ENCODE results near the gene TSC1. TPM values are rescaled to one million over a fixed set of nuclear protein-coding genes. Genes with fewer than 3 reads are reported as not detected.

Gene TSC1
- total and polyA plus RNA-seq, 2 experiments from 2014 or later: 23.7 to 48.0 TPM

- Histone ChIP-seq H3K4me1 (ENCODE audit: insufficient read depth) (no peaks in the 10 kb centered on the region), H3K79me2 (replicated peaks; ENCODE audit: insufficient read depth) (no peaks in the 10 kb centered on the region), H3K4me3 (no peak overlapping the region), H3K9me2 (ENCODE audit: insufficient read depth) (no peaks in the 10 kb centered on the region; the same call in 1 of the 2 replicates), H3F3A (replicated peaks; ENCODE audit: low read depth) (no peaks in the 10 kb centered on the region), H2AFZ (no peak overlapping the region), H3K27me3 (ENCODE audit: insufficient read depth) (no peaks in the 10 kb centered on the region), H3K27ac (ENCODE audit: low read depth) (no peak overlapping the region), H3K36me3 (ENCODE audit: insufficient read depth) (no peaks in the 10 kb centered on the region), H3K4me2 (no peak overlapping the region), H4K20me1 (replicated peaks; ENCODE audit: insufficient read depth) (no peaks in the 10 kb centered on the region; the same call in 1 of the 2 replicates)
- Mint-ChIP-seq H3K4me1 (no peaks in the 10 kb centered on the region), H3K36me3 (ENCODE audit: low read depth) (no peaks in the 10 kb centered on the region), H3K27me3 (ENCODE audit: insufficient read depth, low read depth, poor library complexity) (peaks cover 3% of the 10 kb centered on the region), H3K9me3 (no peaks in the 10 kb centered on the region; the same call in 2 of the 3 replicates), H3K4me3 (no peak overlapping the region), H3K27ac (no peak overlapping the region)
- ATAC-seq: no peak
- no peak for DNase-seq (ENCODE audit: low spot score)
- no peak for TF ChIP-seq CREB1 (CRISPR knock-in tag; IDR thresholded peaks at IDR 0.05; ENCODE audit: low read depth)
These were observed 11.4 kb upstream of the TSC1 start for GRCh38 chr9:132955768-132956167.

GRCh38 chr9:132955123-132955522 lies 10.7 kb upstream of the TSC1 start:
- Histone ChIP-seq H3K36me3 (ENCODE audit: insufficient read depth) (no peaks in the 10 kb centered on the region), H3F3A (replicated peaks; ENCODE audit: low read depth) (no peaks in the 10 kb centered on the region), H3K27me3 (ENCODE audit: insufficient read depth) (no peaks in the 10 kb centered on the region), H3K79me2 (replicated peaks; ENCODE audit: insufficient read depth) (no peaks in the 10 kb centered on the region), H3K9me2 (ENCODE audit: insufficient read depth) (no peaks in the 10 kb centered on the region; the same call in 1 of the 2 replicates), H3K4me1 (ENCODE audit: insufficient read depth) (no peaks in the 10 kb centered on the region), H3K27ac (ENCODE audit: low read depth) (no peak overlapping the region), H2AFZ (no peak overlapping the region), H4K20me1 (replicated peaks; ENCODE audit: insufficient read depth) (no peaks in the 10 kb centered on the region; the same call in 1 of the 2 replicates), H3K4me2 (no peak overlapping the region), H3K4me3 (no peak overlapping the region)
- no peak for ATAC-seq
- Mint-ChIP-seq H3K9me3 (no peaks in the 10 kb centered on the region; the same call in 2 of the 3 replicates), H3K27me3 (ENCODE audit: insufficient read depth, low read depth, poor library complexity) (peaks cover 3% of the 10 kb centered on the region), H3K4me1 (no peaks in the 10 kb centered on the region), H3K4me3 (no peak overlapping the region), H3K36me3 (ENCODE audit: low read depth) (no peaks in the 10 kb centered on the region), H3K27ac (no peak overlapping the region)
- DNase-seq (ENCODE audit: low spot score): no peak
- no peak for TF ChIP-seq NANOG (IDR thresholded peaks at IDR 0.05; ENCODE audit: borderline replicate concordance)
- no peak for TF ChIP-seq CREB1 (CRISPR knock-in tag; IDR thresholded peaks at IDR 0.05; ENCODE audit: low read depth)
- no peak for TF ChIP-seq ZNF462 (CRISPR knock-in tag; IDR thresholded peaks at IDR 0.05)
- no peak for TF ChIP-seq EZH2 (IDR thresholded peaks at IDR 0.05; ENCODE audit: low read depth, unreplicated experiment)
- TF ChIP-seq CTCF (conservative IDR thresholded peaks at IDR 0.05; ENCODE audit: low read depth in 2 of 2): no peak
- no peak for TF ChIP-seq ETS1 (IDR thresholded peaks at IDR 0.05)
- TF ChIP-seq ZNF114 (CRISPR knock-in tag; IDR thresholded peaks at IDR 0.05): no peak
- TF ChIP-seq JUNB (IDR thresholded peaks at IDR 0.05; ENCODE audit: unreplicated experiment): no peak
- TF ChIP-seq REST (IDR thresholded peaks at IDR 0.05; ENCODE audit: unreplicated experiment): no peak

Measured in GM23338 (cell line).